ENCODE results near the gene SEC16A.

SEC16A gene

GRCh38 chr9:136522314-136523237 lies 39.7 kb upstream of the SEC16A start:
- Histone ChIP-seq H4K20me1 (ENCODE audit: insufficient read depth) (no peaks in the 10 kb centered on the region), H3K79me2 (ENCODE audit: insufficient read depth, low read depth) (no peaks in the 10 kb centered on the region), H3K27ac (no peak overlapping the region), H3K27me3 (ENCODE audit: insufficient read depth, low read depth) (peaks cover 53% of the 10 kb centered on the region; the same call in 1 of the 2 replicates), H3K4me3 (IDR thresholded peaks at IDR 0.05; ENCODE audit: insufficient read depth, low read depth, low read length) (no peak overlapping the region), H3K4me2 (no peak overlapping the region), H3K36me3 (ENCODE audit: insufficient read depth) (no peaks in the 10 kb centered on the region), H3K4me1 (ENCODE audit: low read depth, poor library complexity, severe bottlenecking) (no peaks in the 10 kb centered on the region), H2AFZ (ENCODE audit: low read depth) (no peak overlapping the region), H3K9ac (no peak overlapping the region)
- TF ChIP-seq, protein P1, sequence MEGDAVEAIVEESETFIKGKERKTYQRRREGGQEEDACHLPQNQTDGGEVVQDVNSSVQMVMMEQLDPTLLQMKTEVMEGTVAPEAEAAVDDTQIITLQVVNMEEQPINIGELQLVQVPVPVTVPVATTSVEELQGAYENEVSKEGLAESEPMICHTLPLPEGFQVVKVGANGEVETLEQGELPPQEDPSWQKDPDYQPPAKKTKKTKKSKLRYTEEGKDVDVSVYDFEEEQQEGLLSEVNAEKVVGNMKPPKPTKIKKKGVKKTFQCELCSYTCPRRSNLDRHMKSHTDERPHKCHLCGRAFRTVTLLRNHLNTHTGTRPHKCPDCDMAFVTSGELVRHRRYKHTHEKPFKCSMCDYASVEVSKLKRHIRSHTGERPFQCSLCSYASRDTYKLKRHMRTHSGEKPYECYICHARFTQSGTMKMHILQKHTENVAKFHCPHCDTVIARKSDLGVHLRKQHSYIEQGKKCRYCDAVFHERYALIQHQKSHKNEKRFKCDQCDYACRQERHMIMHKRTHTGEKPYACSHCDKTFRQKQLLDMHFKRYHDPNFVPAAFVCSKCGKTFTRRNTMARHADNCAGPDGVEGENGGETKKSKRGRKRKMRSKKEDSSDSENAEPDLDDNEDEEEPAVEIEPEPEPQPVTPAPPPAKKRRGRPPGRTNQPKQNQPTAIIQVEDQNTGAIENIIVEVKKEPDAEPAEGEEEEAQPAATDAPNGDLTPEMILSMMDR (conservative IDR thresholded peaks at IDR 0.05; ENCODE audit: low read depth, low read length): no peak

- H3K36me3 ChIP-seq (ENCODE audit: insufficient read depth): no peaks in the 10 kb centered on the region
- no peaks in the 10 kb centered on the region for H3K4me1 ChIP-seq (ENCODE audit: low read depth, poor library complexity, severe bottlenecking)
- H3K4me3 ChIP-seq (IDR thresholded peaks at IDR 0.05; ENCODE audit: insufficient read depth, low read depth, low read length): no peak overlapping the region
- no peak overlapping the region for H3K27ac ChIP-seq
- peaks cover 53% of the 10 kb centered on the region; the same call in 1 of the 2 replicates for H3K27me3 ChIP-seq (ENCODE audit: insufficient read depth, low read depth)
- H3K79me2 ChIP-seq (ENCODE audit: insufficient read depth, low read depth): no peaks in the 10 kb centered on the region
- H2AFZ ChIP-seq (ENCODE audit: low read depth): no peak overlapping the region
- TF ChIP-seq, protein P1 (conservative IDR thresholded peaks at IDR 0.05; ENCODE audit: low read depth, low read length): no peak
- no peak overlapping the region for H3K9ac ChIP-seq
- H4K20me1 ChIP-seq (ENCODE audit: insufficient read depth): no peaks in the 10 kb centered on the region
- H3K4me2 ChIP-seq: no peak overlapping the region
Measured at GRCh38 chr9:136521537-136521936, 38.7 kb upstream of the SEC16A start.

DNA sequence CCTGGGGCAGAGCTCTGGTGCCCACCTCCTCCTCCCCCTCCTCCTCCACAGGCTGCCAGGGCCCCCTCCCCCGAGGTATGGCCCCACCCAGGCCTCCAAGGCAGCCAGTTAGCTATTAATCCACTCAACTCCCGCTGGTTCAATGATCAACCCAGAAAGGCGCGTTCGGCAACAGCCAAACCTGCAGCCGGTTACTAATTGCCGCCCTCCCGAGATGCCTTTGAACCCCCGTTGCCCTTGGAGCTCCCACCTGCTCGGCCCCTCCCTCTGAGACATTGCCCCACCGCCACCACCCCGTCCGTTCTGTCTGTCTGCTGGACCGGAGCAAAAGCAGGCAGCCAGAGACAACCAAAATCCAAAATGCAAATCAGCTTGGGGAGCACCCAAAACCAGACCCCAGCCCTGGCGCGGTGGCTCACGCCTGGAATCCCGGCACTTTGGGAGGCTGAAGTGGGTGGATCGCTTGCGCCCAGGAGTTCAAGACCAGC lies 37.3 kb upstream of the SEC16A start:
- Histone ChIP-seq H3K36me3 (ENCODE audit: insufficient read depth) (no peaks in the 10 kb centered on the region), H3K27ac (no peak overlapping the region), H4K20me1 (ENCODE audit: insufficient read depth) (no peaks in the 10 kb centered on the region), H3K4me3 (IDR thresholded peaks at IDR 0.05; ENCODE audit: insufficient read depth, low read depth, low read length) (no peak overlapping the region), H3K4me1 (ENCODE audit: low read depth, poor library complexity, severe bottlenecking) (no peaks in the 10 kb centered on the region), H2AFZ (ENCODE audit: low read depth) (no peak overlapping the region), H3K4me2 (no peak overlapping the region), H3K79me2 (ENCODE audit: insufficient read depth, low read depth) (no peaks in the 10 kb centered on the region), H3K27me3 (ENCODE audit: insufficient read depth, low read depth) (peaks cover 48% of the 10 kb centered on the region; the same call in 1 of the 2 replicates), H3K9ac (no peak overlapping the region)
- TF ChIP-seq, protein P1 (conservative IDR thresholded peaks at IDR 0.05; ENCODE audit: low read depth, low read length): no peak

- Histone ChIP-seq H3K36me3 (ENCODE audit: insufficient read depth) (no peaks in the 10 kb centered on the region), H3K9ac (no peak overlapping the region), H4K20me1 (ENCODE audit: insufficient read depth) (no peaks in the 10 kb centered on the region), H3K4me2 (no peak overlapping the region), H3K4me1 (ENCODE audit: low read depth, poor library complexity, severe bottlenecking) (no peaks in the 10 kb centered on the region), H2AFZ (ENCODE audit: low read depth) (no peak overlapping the region), H3K27ac (no peak overlapping the region), H3K4me3 (IDR thresholded peaks at IDR 0.05; ENCODE audit: insufficient read depth, low read depth, low read length) (no peak overlapping the region), H3K79me2 (ENCODE audit: insufficient read depth, low read depth) (no peaks in the 10 kb centered on the region), H3K27me3 (ENCODE audit: insufficient read depth, low read depth) (peaks cover 54% of the 10 kb centered on the region; the same call in 1 of the 2 replicates)
- TF ChIP-seq, protein P1 (conservative IDR thresholded peaks at IDR 0.05; ENCODE audit: low read depth, low read length): no peak
Measured at GRCh38 chr9:136519263-136520052, 36.6 kb upstream of the SEC16A start.
